OCI-LY7 (cell line): Measurements from ENCODE around the gene C1orf159. TPM values are rescaled to one million over a fixed set of nuclear protein-coding genes. Genes with fewer than 3 reads are reported as not detected.
"Not testable (repeated sequence)": the region's sequence is repeated elsewhere in the genome, so short reads cannot be mapped to it uniquely, and the experiment has no call there.

Experiments
- BruUV-seq: library from RNA; stranded (reverse); fragments of 400-500 nt; replicated peaks from 2 replicates; lab custom pipeline; 2021; lab: Mats Ljungman, UMichigan
- CTCF ChIA-PET: fragments of 300-600 bp; sonication (Branson Sonifier 250); formaldehyde crosslinking; loops from one replicate; lab custom pipeline; 2022; ENCODE audit warnings: antibody characterized with exemption; ENCODE audit not compliant: unreplicated experiment; lab: Charles Lee
- POLR2A ChIA-PET: fragments of 300-600 bp; sonication (Branson Sonifier 250); formaldehyde crosslinking; loops from one replicate; lab custom pipeline; 2022; ENCODE audit warnings: antibody characterized with exemption; lab: Charles Lee
- DNase-seq: peaks from one replicate; pipeline ENCODE4 v3.0.0-alpha.2; 2015; ENCODE audit warnings: low spot score
- H2AFZ ChIP-seq: fragments of 200-600 bp; sonication (generic), shearing (Covaris generic); 2 replicates; pipeline ENCODE4 v1.6.1; 2014; ENCODE audit warnings: mild to moderate bottlenecking, antibody characterized with exemption, low read length, moderate library complexity
- H3K27ac ChIP-seq: fragments of 200-600 bp; sonication (generic); 2 replicates; pipeline ENCODE4 v1.5.1; 2014; ENCODE audit warnings: mixed run types, low read depth, mild to moderate bottlenecking, moderate library complexity, low read length, inconsistent platforms; ENCODE audit not compliant: poor library complexity, severe bottlenecking
- H3K36me3 ChIP-seq: fragments of 200-600 bp; sonication (generic); 2 replicates; pipeline ENCODE4 v1.6.1; 2014; ENCODE audit warnings: mild to moderate bottlenecking, antibody characterized with exemption, low read length, moderate library complexity, mixed read lengths; ENCODE audit not compliant: insufficient read depth
- H3K4me1 ChIP-seq: fragments of 200-600 bp; sonication (generic); 2 replicates; pipeline ENCODE4 v1.5.1; 2014; ENCODE audit warnings: mild to moderate bottlenecking, low read length; ENCODE audit not compliant: insufficient read depth, poor library complexity, severe bottlenecking
- H3K4me2 ChIP-seq: fragments of 200-600 bp; sonication (generic); 2 replicates; pipeline ENCODE4 v1.6.1; 2014; ENCODE audit warnings: mild to moderate bottlenecking, low read length
- H3K4me3 ChIP-seq: fragments of 200-600 bp; sonication (generic); 2 replicates; pipeline ENCODE4 v1.5.1; 2014; ENCODE audit warnings: mild to moderate bottlenecking, low read depth, low read length; ENCODE audit not compliant: poor library complexity, severe bottlenecking
- H3K79me2 ChIP-seq: fragments of 200-600 bp; sonication (generic); 2 replicates; pipeline ENCODE4 v1.6.1; 2016; ENCODE audit warnings: low read depth, mild to moderate bottlenecking, low read length, moderate library complexity, mixed read lengths; ENCODE audit not compliant: insufficient read depth
- H3K9me2 ChIP-seq: fragments of 200-600 bp; sonication (generic); 2 replicates; pipeline ENCODE4 v1.6.1; 2016; ENCODE audit warnings: mild to moderate bottlenecking, low read length, mixed read lengths; ENCODE audit not compliant: insufficient read depth
- H3K9me3 ChIP-seq: fragments of 200-600 bp; sonication (generic); 2 replicates; pipeline ENCODE4 v1.6.1; 2014; ENCODE audit warnings: mild to moderate bottlenecking, mixed run types, low read length, mixed read lengths
- H4K20me1 ChIP-seq: fragments of 200-600 bp; sonication (generic); 2 replicates; pipeline ENCODE4 v1.6.1; 2014; ENCODE audit warnings: mild to moderate bottlenecking, antibody characterized with exemption, low read length, moderate library complexity, mixed read lengths; ENCODE audit not compliant: insufficient read depth
- CTCF ChIP-seq: fragments of 200-600 bp; sonication (generic); conservative IDR thresholded peaks from 2 replicates; pipeline ENCODE4 v1.5.1; 2014; ENCODE audit warnings: mild to moderate bottlenecking, antibody characterized with exemption, low read length, moderate library complexity, mixed read lengths
- EZH2phosphoT487 ChIP-seq: fragments of 200-600 bp; sonication (generic); IDR thresholded peaks from 2 replicates; pipeline ENCODE4 v1.6.1; 2018; ENCODE audit warnings: low read depth, borderline replicate concordance, mild to moderate bottlenecking, mixed run types, antibody characterized with exemption, low read length, moderate library complexity, mixed read lengths
- intact Hi-C: fragments of 100-400 bp; cut with micrococcal nuclease; formaldehyde crosslinking; loops from one replicate; pipeline ENCODE4 v1.10.0; 2022; ENCODE audit not compliant: unreplicated experiment
- total RNA-seq, 2 experiments: library from RNA; depleted of rRNA in 1 of 2; stranded (reverse); fragments of >200 nt in 1 of 2; shearing (Covaris generic) in 1 of 2; gene quantifications; 2 replicates each; pipeline ENCODE4 v1.2.3, GENCODE V29; 2014 to 2022

The C1orf159 gene
- total RNA-seq, 2 experiments from 2014 or later = 24.5 to 27.6 TPM

DNA sequence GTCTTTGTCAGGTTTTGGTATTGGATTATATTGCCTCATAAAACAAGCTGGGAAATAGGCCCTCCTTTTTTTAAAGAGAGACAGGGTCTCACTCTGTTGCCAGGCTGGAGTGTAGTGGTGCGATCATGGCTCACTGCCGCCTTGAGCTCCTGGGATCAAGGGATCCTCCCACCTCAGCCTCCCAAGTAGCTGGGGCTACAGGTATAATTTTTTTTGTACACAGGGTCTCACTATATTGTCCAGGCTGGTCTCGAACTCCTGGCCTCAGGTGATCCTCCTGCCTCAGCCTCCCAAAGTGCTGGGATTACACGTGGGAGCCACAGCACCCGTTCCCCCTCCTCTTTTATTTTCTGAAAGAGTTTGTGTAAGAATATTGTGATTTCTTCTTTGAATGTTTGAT, 19.8 kb downstream of the C1orf159 start:
- BruUV-seq, intact Hi-C loops: not testable (repeated sequence)

GRCh38 chr1:1094981-1095380, 20.9 kb downstream of the C1orf159 start:
- BruUV-seq = no TSS peak
- CTCF ChIA-PET = no interaction called here

More for the DNA sequence above, 19.8 kb downstream of the C1orf159 start:
- H3K27ac ChIP-seq, H3K79me2 ChIP-seq, DNase-seq, H2AFZ ChIP-seq, H3K4me1 ChIP-seq, H3K4me3 ChIP-seq, H3K9me3 ChIP-seq, CTCF ChIA-PET, H3K9me2 ChIP-seq, H3K36me3 ChIP-seq, POLR2A ChIA-PET, H3K4me2 ChIP-seq, H4K20me1 ChIP-seq: not testable (repeated sequence)

GRCh38 chr1:1093610-1093943, 22.3 kb downstream of the C1orf159 start:
- TF ChIP-seq CTCF (no peak), EZH2phosphoT487 (no peak)
- Histone ChIP-seq H3K4me2 (no peak overlapping the region), H3K9me3 (no peaks in the 10 kb centered on the region), H2AFZ (no peak overlapping the region), H3K4me3 (no peak overlapping the region), H3K27ac (no peak overlapping the region), H3K4me1 (peaks cover 6% of the 10 kb centered on the region), H4K20me1 (no peaks in the 10 kb centered on the region), H3K9me2 (no peaks in the 10 kb centered on the region), H3K79me2 (no peaks in the 10 kb centered on the region), H3K36me3 (no peaks in the 10 kb centered on the region)
- intact Hi-C loops = no loop called here
- ChIA-PET CTCF (no interaction called here), POLR2A (no interaction called here)
- DNase-seq = no peak
- BruUV-seq = no TSS peak

More at GRCh38 chr1:1094981-1095380, 20.9 kb downstream of the C1orf159 start:
- TF ChIP-seq EZH2phosphoT487 (no peak), CTCF (no peak)
- Histone ChIP-seq H3K4me3 (no peak overlapping the region), H4K20me1 (no peaks in the 10 kb centered on the region), H3K9me3 (no peaks in the 10 kb centered on the region), H3K36me3 (no peaks in the 10 kb centered on the region), H2AFZ (no peak overlapping the region), H3K27ac (no peak overlapping the region), H3K9me2 (no peaks in the 10 kb centered on the region), H3K4me2 (no peak overlapping the region), H3K79me2 (no peaks in the 10 kb centered on the region), H3K4me1 (peaks cover 6% of the 10 kb centered on the region)
- POLR2A ChIA-PET = interaction anchor here (0.5 to 0.7 kb wide), 3 partner anchors 9 to 518 kb away, joined by 3 to 4 read pairs (median 3); no protein-coding TSS in a partner anchor
- no peak for DNase-seq
- intact Hi-C loops = no loop called here
